COLO668 (cell line): ENCODE data around the gene RPE65.
"Not testable (repeated sequence)": the region's sequence is repeated elsewhere in the genome, so short reads cannot be mapped to it uniquely, and the experiment has no call there.

Experiments
- DNase-seq: peaks from one replicate; lab custom pipeline; 2025; ENCODE audit not compliant: unreplicated experiment; lab: John Stamatoyannopoulos, UW

The RPE65 gene

GRCh38 chr1:68449901-68450300, at the start of gene RPE65:
Gene RPE65, minus strand, starts transcription at chr1:68449954. Its CDS starts 49 bp downstream, at chr1:68449905.
- no peak for DNase-seq

GRCh38 chr1:68497358-68497698, 47.6 kb upstream of the RPE65 start:
- DNase-seq, result no peak

GRCh38 chr1:68496680-68497357, 47.1 kb upstream of the RPE65 start, which contains the start of gene DEPDC1:
Gene DEPDC1, minus strand, starts transcription at chr1:68497082. Its CDS starts 83 bp downstream, at chr1:68496999.
- DNase-seq, result peak; percentile 99

GRCh38 chr1:68495968-68496679, 46.4 kb upstream of the RPE65 start:
- DNase-seq, result peak; percentile 53

- DNase-seq, result no peak
These were observed 45.8 kb upstream of the RPE65 start for GRCh38 chr1:68495532-68495931.

- DNase-seq, result no peak
These were observed 43.4 kb upstream of the RPE65 start for GRCh38 chr1:68493193-68493592.

GRCh38 chr1:68492255-68492654, 42.5 kb upstream of the RPE65 start:
- DNase-seq, result not testable (repeated sequence)

- no peak for DNase-seq
These were observed 40.4 kb upstream of the RPE65 start for GRCh38 chr1:68490046-68490651.

- DNase-seq, result no peak
These were observed 35.8 kb upstream of the RPE65 start for GRCh38 chr1:68485431-68486022.

GRCh38 chr1:68484618-68485017, 34.9 kb upstream of the RPE65 start:
- no peak for DNase-seq

GRCh38 chr1:68481041-68481440, 31.3 kb upstream of the RPE65 start:
- DNase-seq, result no peak

GRCh38 chr1:68479501-68479900, 29.7 kb upstream of the RPE65 start:
- no peak for DNase-seq

GRCh38 chr1:68478662-68479061, 28.9 kb upstream of the RPE65 start:
- no peak for DNase-seq

- DNase-seq, result not testable (repeated sequence)
These were observed 26.9 kb upstream of the RPE65 start for GRCh38 chr1:68476626-68477025.

- DNase-seq, result no peak
These were observed 23.3 kb upstream of the RPE65 start for GRCh38 chr1:68473060-68473459.

- DNase-seq, result no peak
These were observed 20.7 kb upstream of the RPE65 start for GRCh38 chr1:68470388-68470970.

GRCh38 chr1:68464891-68465290, 15.1 kb upstream of the RPE65 start:
- DNase-seq, result no peak

GRCh38 chr1:68460935-68461334, 11.2 kb upstream of the RPE65 start:
- DNase-seq, result no peak

GRCh38 chr1:68459796-68460195, 10.0 kb upstream of the RPE65 start:
- no peak for DNase-seq

GRCh38 chr1:68459091-68459490, 9.3 kb upstream of the RPE65 start:
- no peak for DNase-seq

GRCh38 chr1:68456202-68456601, 6.4 kb upstream of the RPE65 start:
- DNase-seq, result no peak
